Retinal pigment epithelial cell (primary cell): Measurements from ENCODE around the gene LCE4A.
"Not testable (repeated sequence)": the region's sequence is repeated elsewhere in the genome, so short reads cannot be mapped to it uniquely, and the experiment has no call there.

Experiments used
- DNase-seq: peaks from one replicate; pipeline ENCODE4 v3.0.0-alpha.2; 2010; ENCODE audit warnings: low read depth
- H3K4me3 ChIP-seq: 2 replicates; pipeline ENCODE4 v1.5.1; 2011; ENCODE audit warnings: mild to moderate bottlenecking, low read length, control low read depth, moderate library complexity
- CTCF ChIP-seq: conservative IDR thresholded peaks from 2 replicates; pipeline ENCODE4 v1.5.1; 2011; ENCODE audit warnings: low read depth, low read length, control low read depth, inconsistent platforms

The LCE4A gene

GRCh38 chr1:152707860-152708259, at the start of gene LCE4A:
Gene LCE4A, plus strand, starts transcription at chr1:152708160. Its CDS starts 916 bp downstream, at chr1:152709076.
- no peak for DNase-seq
- TF ChIP-seq CTCF = no peak
- H3K4me3 ChIP-seq = no peak within 1 kb of the TSS

- no peak for TF ChIP-seq CTCF
- no peak overlapping the region for H3K4me3 ChIP-seq
- no peak for DNase-seq
These were observed 49.3 kb upstream of the LCE4A start for GRCh38 chr1:152658649-152659048.

GRCh38 chr1:152663098-152663497, 44.9 kb upstream of the LCE4A start, which contains the start of gene LCE2D:
Gene LCE2D, plus strand, starts transcription at chr1:152663380. Its CDS starts 726 bp downstream, at chr1:152664106.
- no peak for TF ChIP-seq CTCF
- H3K4me3 ChIP-seq = no peak within 1 kb of the TSS
- no peak for DNase-seq

- H3K4me3 ChIP-seq, DNase-seq: not testable (repeated sequence)
These were observed 41.8 kb upstream of the LCE4A start for GRCh38 chr1:152666171-152666570.

- DNase-seq = no peak
- TF ChIP-seq CTCF = no peak
- H3K4me3 ChIP-seq = no peak overlapping the region
These were observed 40.3 kb upstream of the LCE4A start for GRCh38 chr1:152667648-152668047.

- no peak for DNase-seq
- H3K4me3 ChIP-seq = no peak overlapping the region
- TF ChIP-seq CTCF = no peak
These were observed 34.9 kb upstream of the LCE4A start for GRCh38 chr1:152673016-152673415.

- DNase-seq, H3K4me3 ChIP-seq: not testable (repeated sequence)
These were observed 33.0 kb upstream of the LCE4A start, which contains the start of gene LCE2C for GRCh38 chr1:152674983-152675382. Gene LCE2C, plus strand, starts transcription at chr1:152675279. Its CDS starts 737 bp downstream, at chr1:152676016.

GRCh38 chr1:152679459-152679858, 28.5 kb upstream of the LCE4A start:
- no peak for TF ChIP-seq CTCF
- H3K4me3 ChIP-seq = no peak overlapping the region
- DNase-seq = no peak
